Psoas muscle (tissue), 8 donors: ENCODE measurements around the gene PMEPA1. TPM values are rescaled to one million over a fixed set of nuclear protein-coding genes. Genes with fewer than 3 reads are reported as not detected.
A peak's percentile ranks its signal among the peaks of the same experiment; 100 is the strongest.

Source experiments
- ATAC-seq, 4 donors: fragments of 200-7000 bp; cut with Tn5 transposase; one replicate each; pipeline ENCODE4 v1.9.1; 2020; ENCODE audit warnings: moderate library complexity in 3 of 4, mild to moderate bottlenecking in 2 of 4
- DNase-seq, 2 donors: peaks; one replicate each; pipeline ENCODE4 v3.0.0-alpha.2; 2020
- H3K27ac ChIP-seq: fragments of 200-600 bp; one replicate; pipeline ENCODE4 v1.8.0; 2022
- H3K27me3 ChIP-seq, 3 donors: fragments of 200-600 bp in 1 of 3; one replicate each; pipeline versions ENCODE4 v1.6.1 to v1.8.0; 2013 to 2022; ENCODE audit warnings: low read length in 2 of 3, mild to moderate bottlenecking in 2 of 3, moderate library complexity in 1 of 3; ENCODE audit not compliant: insufficient read depth in 3 of 3
- H3K36me3 ChIP-seq, 2 donors: fragments of 200-600 bp in 1 of 2; one replicate each; pipeline versions ENCODE4 v1.6.1 to v1.8.0; 2013 to 2022; ENCODE audit warnings: low read depth in 1 of 2, mild to moderate bottlenecking in 1 of 2, moderate library complexity in 1 of 2; ENCODE audit not compliant: insufficient read depth in 1 of 2
- H3K4me1 ChIP-seq: fragments of 200-600 bp; one replicate; pipeline ENCODE4 v1.8.0; 2022
- H3K4me3 ChIP-seq: fragments of 200-600 bp; one replicate; pipeline ENCODE4 v1.8.0; 2022; ENCODE audit warnings: mild to moderate bottlenecking
- H3K9me3 ChIP-seq: fragments of 200-600 bp; one replicate; pipeline ENCODE4 v1.8.0; 2022
- CTCF ChIP-seq: fragments of 200-600 bp; IDR thresholded peaks from one replicate; pipeline ENCODE4 v1.8.0; 2022; ENCODE audit warnings: antibody characterized with exemption
- WGBS, 3 donors: extraction: QIAGEN DNeasy Blood & Tissue Kit; methylation state at CpG; one replicate each; pipeline versions ENCODE4 v1.1.6 to v1.1.7; 2013; 5-methylcytosine and 5-hydroxymethylcytosine counted together
- intact Hi-C, 2 donors: fragments of 100-400 bp; cut with DNase I; formaldehyde crosslinking; loops; one replicate each; pipeline versions ENCODE4 v1.11.0 to v1.14.2; 2022
- polyA plus RNA-seq, 3 donors: library from polyadenylated mRNA; stranded (reverse); fragments of 200-250 nt; gene quantifications; one replicate each; pipeline ENCODE4 v1.2.3, GENCODE V29; 2013
- total RNA-seq, 4 donors: library from RNA; stranded (reverse); fragmentation: NEBNext Ultra II Directional in 2 of 4; extraction: Animal tissue kit (Norgen Biotek cat#: 25700) in 2 of 4; gene quantifications; one replicate each; pipeline versions ENCODE4 v1.2.1 to v1.2.4, GENCODE V29; 2021 to 2023
- donor health status: healthy with polysubstance abuse.
- donor health status: DM: no; HTN: no; CAD: no; lungs with moderate emphysema.
- donor health status: Bipolar disorder and iron deficiency.
- donor health status: healthy.
- donor health status: DM: yes; HTN: yes; CAD: no.
- donor health status: DM: no; HTN: no; CAD: no.
- donor health status: DM: no; HTN: no; CAD: no.
- donor health status: DM: yes; HTN: yes; CAD: no.

The PMEPA1 gene
- total and polyA plus RNA-seq, 7 donors, result 8.9 to 34.0 (median 17.1) TPM

- Histone ChIP-seq H3K4me3 (no peak overlapping the region), H3K36me3 (no peaks in the 10 kb centered on the region), H3K9me3 (no peaks in the 10 kb centered on the region), H3K4me1 (no peaks in the 10 kb centered on the region), H3K27me3 (no peaks in the 10 kb centered on the region), H3K27ac (no peak overlapping the region)
- no peak for TF ChIP-seq CTCF
- WGBS, 3 donors, result 86 to 89% (median 88%) methylated on average over 18 of the region's 18 CpGs
- intact Hi-C loops, result no loop called here
- DNase-seq (peak in 1 of 2 donors; percentile 39), ATAC-seq (no peak)
Observed at GRCh38 chr20:57667924-57668782, 41.7 kb downstream of the PMEPA1 start.

- Histone ChIP-seq H3K4me1 (no peaks in the 10 kb centered on the region), H3K27ac (no peak overlapping the region), H3K36me3 (no peaks in the 10 kb centered on the region), H3K27me3 (no peaks in the 10 kb centered on the region), H3K9me3 (no peaks in the 10 kb centered on the region), H3K4me3 (no peak overlapping the region)
- no peak for TF ChIP-seq CTCF
- WGBS, 3 donors, result 82 to 85% (median 82%) methylated on average over 16 of the region's 16 CpGs
- DNase-seq (peak in 1 of 2 donors; percentile 38), ATAC-seq (no peak)
- intact Hi-C loops, result no loop called here
Observed at GRCh38 chr20:57667388-57667787, 42.4 kb downstream of the PMEPA1 start.

- Histone ChIP-seq H3K27me3 (no peaks in the 10 kb centered on the region), H3K36me3 (no peaks in the 10 kb centered on the region), H3K4me3 (no peak overlapping the region), H3K9me3 (no peaks in the 10 kb centered on the region), H3K27ac (no peak overlapping the region), H3K4me1 (no peaks in the 10 kb centered on the region)
- TF ChIP-seq CTCF, result no peak
- intact Hi-C loops, result no loop called here
- DNase-seq (peak; percentile 1 to 34), ATAC-seq (no peak)
- WGBS, 3 donors, result 47 to 62% (median 49%) methylated on average over 13 of the region's 13 CpGs
Observed at GRCh38 chr20:57666834-57667157, 43.0 kb downstream of the PMEPA1 start.

DNA sequence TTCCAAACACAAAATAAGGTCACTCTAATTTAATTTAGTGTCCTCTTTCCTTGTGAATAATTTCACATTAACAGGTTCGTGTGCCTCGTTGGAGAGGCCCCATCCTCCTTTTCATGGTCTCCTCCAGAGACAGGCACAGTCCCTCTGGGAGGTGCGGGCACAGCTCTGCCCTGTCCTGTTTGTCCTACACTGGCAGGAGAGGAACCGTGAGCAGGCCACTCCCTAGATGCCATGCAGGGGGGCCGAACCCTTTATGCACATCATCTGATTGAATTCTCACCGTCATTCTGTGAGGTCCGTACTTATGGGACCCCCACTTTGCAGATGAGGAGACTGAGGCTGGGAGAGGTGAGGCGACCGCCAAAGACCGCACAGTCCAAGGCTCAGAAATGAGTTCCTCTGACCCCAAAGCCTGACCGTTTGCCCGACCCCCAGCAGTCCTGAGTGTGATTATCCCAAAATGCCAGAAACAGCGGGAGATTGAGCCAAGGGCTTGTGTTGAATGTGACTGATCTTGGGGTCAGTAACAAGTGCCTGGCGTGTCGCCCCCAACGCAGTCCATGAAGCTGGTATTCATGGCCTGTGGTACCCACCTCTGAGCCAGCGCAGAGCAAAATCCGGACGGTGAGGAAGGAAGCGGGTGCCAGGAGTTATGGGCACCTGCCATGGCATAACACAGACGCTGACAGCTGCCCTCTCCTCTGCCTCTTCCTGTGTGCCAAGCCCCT, 43.5 kb downstream of the PMEPA1 start:
- TF ChIP-seq CTCF, result no peak
- Histone ChIP-seq H3K4me1 (peaks cover 3% of the 10 kb centered on the region), H3K9me3 (no peaks in the 10 kb centered on the region), H3K27ac (no peak overlapping the region), H3K4me3 (no peak overlapping the region), H3K36me3 (no peaks in the 10 kb centered on the region), H3K27me3 (no peaks in the 10 kb centered on the region)
- DNase-seq (peak in 1 of 2 donors; percentile 40), ATAC-seq (no peak)
- 71 to 78% (median 73%) methylated on average over 21 of the region's 21 CpGs for WGBS, 3 donors
- intact Hi-C loops, result no loop called here
